HepG2 (cell line): ENCODE measurements around the gene CRYBA2. TPM values are rescaled to one million over a fixed set of nuclear protein-coding genes. Genes with fewer than 3 reads are reported as not detected.
A peak's percentile ranks its signal among the peaks of the same experiment; 100 is the strongest.

Experiments used
- CREB1 ChIP-seq, 2 experiments: fragments of 450-650 bp in 1 of 2; IDR thresholded peaks; 2 replicates each; pipeline ENCODE4 v1.6.1; 2016 to 2017; ENCODE audit warnings: control low read depth in 1 of 2, mild to moderate bottlenecking in 1 of 2, missing compliant biosample characterization in 1 of 2, missing genetic modification characterization in 1 of 2
- EED ChIP-seq: sonication (generic); formaldehyde crosslinking; IDR thresholded peaks from 2 replicates; pipeline ENCODE4 v1.5.0; 2020; ENCODE audit warnings: mild to moderate bottlenecking, missing genetic modification reagents
- KDM1A ChIP-seq: IDR thresholded peaks from 2 replicates; pipeline ENCODE4 v1.6.1; 2016; ENCODE audit warnings: missing compliant biosample characterization
- NCOR1 ChIP-seq: fragments of 200-600 bp; sonication (generic); IDR thresholded peaks from 2 replicates; pipeline ENCODE4 v1.7.0; 2017; ENCODE audit warnings: antibody characterized with exemption, low read length, borderline replicate concordance
- ZBTB43 ChIP-seq: sonication (generic); formaldehyde crosslinking; conservative IDR thresholded peaks from 2 replicates; pipeline ENCODE4 v1.4.0; 2020; ENCODE audit warnings: missing genetic modification reagents
- ZNF30 ChIP-seq: sonication (generic); formaldehyde crosslinking; IDR thresholded peaks from 2 replicates; pipeline ENCODE4 v1.5.0; 2020; ENCODE audit warnings: mild to moderate bottlenecking, missing genetic modification reagents
- ZNF354B ChIP-seq: sonication (generic); formaldehyde crosslinking; IDR thresholded peaks from 2 replicates; pipeline ENCODE4 v1.8.0; 2022; ENCODE audit warnings: mild to moderate bottlenecking, missing genetic modification reagents
- ZNF597 ChIP-seq: sonication (generic); formaldehyde crosslinking; IDR thresholded peaks from 2 replicates; pipeline ENCODE4 v1.5.0; 2020; ENCODE audit warnings: missing genetic modification reagents
- ZNF746 ChIP-seq: sonication (generic); formaldehyde crosslinking; IDR thresholded peaks from 2 replicates; pipeline ENCODE4 v1.8.0; 2022; ENCODE audit warnings: mild to moderate bottlenecking, missing genetic modification reagents
- ZNF777 ChIP-seq: sonication (generic); formaldehyde crosslinking; IDR thresholded peaks from 2 replicates; pipeline ENCODE4 v1.4.0; 2020; ENCODE audit warnings: missing genetic modification reagents
- polyA plus RNA-seq, 8 experiments: library from polyadenylated mRNA; depleted of rRNA in 3 of 8; stranded (reverse) in 7 of 8; unstranded in 1 of 8; fragments of >200 nt; fragmentation: Illumina TruSeq in 4 of 8; extraction: Trizol in 4 of 8; gene quantifications; 2 replicates each; pipeline versions ENCODE4 v1.2.1 to v1.2.3, GENCODE V29; 2011 to 2016; ENCODE audit warnings: low read depth in 4 of 8, missing spikeins in 1 of 8, mixed read lengths in 1 of 8; ENCODE audit not compliant: insufficient read depth in 1 of 8
- total RNA-seq, 5 experiments: library from RNA; depleted of rRNA; stranded (reverse); fragments of >200 nt; fragmentation: Illumina TruSeq; extraction: Trizol; gene quantifications; 2 replicates each; pipeline ENCODE4 v1.2.3, GENCODE V29; 2016; ENCODE audit warnings: low read depth in 1 of 5
- TF ChIP-seq, protein P1 (sequence below): sonication (generic); formaldehyde crosslinking; IDR thresholded peaks from 2 replicates; pipeline ENCODE4 v1.8.1; 2023; ENCODE audit warnings: mild to moderate bottlenecking, moderate library complexity, missing genetic modification reagents

The CRYBA2 gene
- total and polyA plus RNA-seq, 2 of the 13 experiments (the other 11 are each of a cell fraction or from before 2014, with no cell fraction given): not detected

DNA sequence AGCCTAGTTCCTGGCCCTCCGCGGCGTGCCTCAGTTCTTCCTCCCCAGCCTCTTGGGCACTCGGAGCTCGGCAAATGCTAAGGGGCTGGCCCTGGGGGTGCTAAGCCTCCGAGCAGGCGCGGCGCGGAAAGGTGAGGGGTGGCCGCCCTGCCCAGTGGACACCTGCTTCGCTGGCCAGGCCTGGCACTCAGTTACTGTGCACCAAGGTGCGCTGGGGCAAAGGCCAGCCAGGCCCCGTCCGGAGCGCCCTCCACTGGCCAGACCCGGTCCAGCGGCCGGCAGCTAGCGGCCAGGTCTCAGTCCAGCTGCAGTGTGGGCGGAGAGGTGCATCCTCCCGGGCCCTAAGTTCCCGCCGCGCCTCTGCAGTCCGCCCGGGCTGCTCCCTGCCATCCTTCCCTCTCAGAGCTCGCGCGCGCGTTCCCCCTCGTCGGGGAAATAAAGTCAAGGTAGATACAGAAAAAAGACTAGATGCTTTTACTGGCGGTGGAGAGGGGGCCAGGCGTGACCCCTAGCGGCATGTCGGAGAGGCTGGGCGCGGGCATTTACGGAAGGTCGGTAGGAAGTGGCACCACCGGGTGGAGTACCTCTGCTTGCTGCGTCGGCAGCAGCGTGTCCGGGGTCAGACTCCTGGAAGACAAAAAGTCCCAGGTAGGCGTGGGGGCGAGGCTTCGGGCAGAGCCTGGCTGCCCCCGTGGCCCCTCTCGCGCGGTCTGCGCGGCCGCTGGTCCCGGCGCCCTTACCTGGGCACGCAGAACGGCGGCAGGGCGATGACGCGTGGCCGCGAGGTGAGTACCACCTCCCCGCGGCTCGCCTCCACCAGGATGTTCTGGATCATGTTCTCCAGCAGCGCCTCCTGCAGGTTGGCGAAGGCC lies 9.4 kb upstream of the CRYBA2 start (continued):
- no peak for TF ChIP-seq NCOR1
- TF ChIP-seq CREB1 (IDR thresholded peaks at IDR 0.05): no peak
- TF ChIP-seq CREB1 (CRISPR knock-in tag; IDR thresholded peaks at IDR 0.05): no peak
- TF ChIP-seq ZNF777 (CRISPR knock-in tag): no peak
- 0 out of 2 replicates have a peak, but pooled peaks have one; percentile 4 for TF ChIP-seq ZNF354B (CRISPR knock-in tag)
- TF ChIP-seq ZNF30 (CRISPR knock-in tag): no peak
- 0 out of 2 replicates have a peak, but pooled peaks have one; percentile 75 for TF ChIP-seq ZNF597 (CRISPR knock-in tag)
- TF ChIP-seq KDM1A: 0 out of 2 replicates have a peak, but pooled peaks have one; percentile 28
- TF ChIP-seq EED (CRISPR knock-in tag): peak; percentile 1; the same call in 1 of the 2 replicates
- TF ChIP-seq, protein P1, sequence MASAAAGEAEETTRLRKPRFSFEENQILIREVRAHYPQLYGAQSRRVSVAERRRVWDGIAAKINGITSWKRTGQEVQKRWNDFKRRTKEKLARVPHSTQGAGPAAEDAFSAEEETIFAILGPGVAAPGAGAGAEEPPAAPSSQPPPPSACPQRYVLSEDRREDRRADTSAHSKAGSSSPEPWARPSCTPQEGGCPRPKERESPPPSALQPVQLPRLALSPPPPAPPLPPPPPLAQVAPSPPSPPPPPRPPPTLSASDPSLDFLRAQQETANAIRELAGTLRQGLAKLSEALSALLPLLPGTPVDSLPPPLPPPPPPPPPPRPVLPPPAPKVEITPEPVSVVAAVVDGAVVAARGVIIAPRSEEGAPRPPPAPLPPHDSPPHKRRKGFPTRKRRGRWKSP (CRISPR knock-in tag): peak; percentile 64; the same call in 1 of the 2 replicates
- no peak; the same call in 1 of the 2 replicates for TF ChIP-seq ZNF746 (CRISPR knock-in tag)
- no peak for TF ChIP-seq ZBTB43 (CRISPR knock-in tag)
